Measurements from ENCODE around the gene CD83.

The CD83 gene

GRCh38 chr6:14110001-14110818 lies 7.4 kb upstream of the CD83 start:
- Histone ChIP-seq H3K27me3 (ENCODE audit: insufficient read depth, poor library complexity, severe bottlenecking) (no peaks in the 10 kb centered on the region), H3K27ac (replicated peaks) (peak overlapping the region; percentile 9; the same call in 1 of the 2 replicates), H3K4me3 (replicated peaks; ENCODE audit: insufficient read depth, low read length) (no peak overlapping the region)
- no peak for DNase-seq (ENCODE audit: low read depth in 1 of 2, low spot score in 1 of 2)
- TF ChIP-seq GABPA (IDR thresholded peaks at IDR 0.05; ENCODE audit: low read depth) (no peak), CTCF (IDR thresholded peaks at IDR 0.05; ENCODE audit: insufficient read depth, low read length) (no peak), SPI1 (IDR thresholded peaks at IDR 0.05; ENCODE audit: borderline replicate concordance, low read depth) (no peak), POLR2AphosphoS5 (IDR thresholded peaks at IDR 0.05; ENCODE audit: low read depth) (no peak)
- TF ChIP-seq, protein P1, sequence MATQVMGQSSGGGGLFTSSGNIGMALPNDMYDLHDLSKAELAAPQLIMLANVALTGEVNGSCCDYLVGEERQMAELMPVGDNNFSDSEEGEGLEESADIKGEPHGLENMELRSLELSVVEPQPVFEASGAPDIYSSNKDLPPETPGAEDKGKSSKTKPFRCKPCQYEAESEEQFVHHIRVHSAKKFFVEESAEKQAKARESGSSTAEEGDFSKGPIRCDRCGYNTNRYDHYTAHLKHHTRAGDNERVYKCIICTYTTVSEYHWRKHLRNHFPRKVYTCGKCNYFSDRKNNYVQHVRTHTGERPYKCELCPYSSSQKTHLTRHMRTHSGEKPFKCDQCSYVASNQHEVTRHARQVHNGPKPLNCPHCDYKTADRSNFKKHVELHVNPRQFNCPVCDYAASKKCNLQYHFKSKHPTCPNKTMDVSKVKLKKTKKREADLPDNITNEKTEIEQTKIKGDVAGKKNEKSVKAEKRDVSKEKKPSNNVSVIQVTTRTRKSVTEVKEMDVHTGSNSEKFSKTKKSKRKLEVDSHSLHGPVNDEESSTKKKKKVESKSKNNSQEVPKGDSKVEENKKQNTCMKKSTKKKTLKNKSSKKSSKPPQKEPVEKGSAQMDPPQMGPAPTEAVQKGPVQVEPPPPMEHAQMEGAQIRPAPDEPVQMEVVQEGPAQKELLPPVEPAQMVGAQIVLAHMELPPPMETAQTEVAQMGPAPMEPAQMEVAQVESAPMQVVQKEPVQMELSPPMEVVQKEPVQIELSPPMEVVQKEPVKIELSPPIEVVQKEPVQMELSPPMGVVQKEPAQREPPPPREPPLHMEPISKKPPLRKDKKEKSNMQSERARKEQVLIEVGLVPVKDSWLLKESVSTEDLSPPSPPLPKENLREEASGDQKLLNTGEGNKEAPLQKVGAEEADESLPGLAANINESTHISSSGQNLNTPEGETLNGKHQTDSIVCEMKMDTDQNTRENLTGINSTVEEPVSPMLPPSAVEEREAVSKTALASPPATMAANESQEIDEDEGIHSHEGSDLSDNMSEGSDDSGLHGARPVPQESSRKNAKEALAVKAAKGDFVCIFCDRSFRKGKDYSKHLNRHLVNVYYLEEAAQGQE (IDR thresholded peaks at IDR 0.05; ENCODE audit: insufficient replicate concordance, low read depth) = no peak

DNA sequence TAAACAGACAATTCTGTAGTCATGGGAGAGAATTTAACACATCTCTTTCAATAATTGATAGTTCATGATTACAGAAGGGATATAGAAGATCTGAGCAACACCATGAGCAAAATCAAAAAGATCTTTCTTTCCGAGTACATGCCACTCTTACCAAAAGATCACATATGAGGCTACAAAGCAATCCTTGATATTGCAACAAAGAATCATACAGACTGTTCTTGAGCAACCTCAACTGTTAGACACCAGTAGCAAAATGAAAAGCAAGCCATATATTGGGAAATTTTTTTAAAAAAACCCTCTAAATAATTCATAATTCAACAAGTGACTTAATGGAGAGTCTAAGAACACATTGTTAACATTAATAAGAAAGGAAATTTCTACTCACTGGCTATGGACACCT lies 3.6 kb upstream of the CD83 start:
- no peak overlapping the region for H3K4me3 ChIP-seq (replicated peaks; ENCODE audit: insufficient read depth, low read length)
- peak overlapping the region; percentile 37; the same call in 1 of the 2 replicates for H3K27ac ChIP-seq (replicated peaks)
- TF ChIP-seq POLR2AphosphoS5 (IDR thresholded peaks at IDR 0.05; ENCODE audit: low read depth) (no peak), CTCF (IDR thresholded peaks at IDR 0.05; ENCODE audit: insufficient read depth, low read length) (no peak), GABPA (IDR thresholded peaks at IDR 0.05; ENCODE audit: low read depth) (no peak), SPI1 (IDR thresholded peaks at IDR 0.05; ENCODE audit: borderline replicate concordance, low read depth) (no peak)
- TF ChIP-seq, protein P1 (IDR thresholded peaks at IDR 0.05; ENCODE audit: insufficient replicate concordance, low read depth) = no peak
- no peaks in the 10 kb centered on the region for H3K27me3 ChIP-seq (ENCODE audit: insufficient read depth, poor library complexity, severe bottlenecking)
- peak; percentile 31 to 59 for DNase-seq (ENCODE audit: low read depth in 1 of 2, low spot score in 1 of 2)

GRCh38 chr6:14118091-14118439 lies 493 bp downstream of the CD83 start:
- Histone ChIP-seq H3K27ac (replicated peaks) (peak overlapping the region; percentile 76), H3K4me3 (replicated peaks; ENCODE audit: insufficient read depth, low read length) (peak overlapping the region; percentile 68), H3K27me3 (ENCODE audit: insufficient read depth, poor library complexity, severe bottlenecking) (no peaks in the 10 kb centered on the region)
- no peak for DNase-seq (ENCODE audit: low read depth in 1 of 2, low spot score in 1 of 2)
- TF ChIP-seq, protein P1 (IDR thresholded peaks at IDR 0.05; ENCODE audit: insufficient replicate concordance, low read depth) = no peak
- TF ChIP-seq CTCF (IDR thresholded peaks at IDR 0.05; ENCODE audit: insufficient read depth, low read length) = no peak
